LNCaP clone FGC (cell line): ENCODE results near the gene EPHB1.

ENCODE experiments used
- DNase-seq: peaks from one replicate; pipeline ENCODE4 v3.0.0-alpha.2; 2011; ENCODE audit warnings: low read depth
- H3K4me3 ChIP-seq: 2 replicates; pipeline ENCODE4 v1.5.1; 2011; ENCODE audit warnings: mild to moderate bottlenecking, low read depth, low read length, control low read depth
- TF ChIP-seq, protein P1 (sequence below): IDR thresholded peaks from 2 replicates; pipeline ENCODE4 v1.5.1; 2012; ENCODE audit warnings: mild to moderate bottlenecking; ENCODE audit not compliant: control insufficient read depth, insufficient read depth; ENCODE audit errors: extremely low read depth

Gene EPHB1

DNA sequence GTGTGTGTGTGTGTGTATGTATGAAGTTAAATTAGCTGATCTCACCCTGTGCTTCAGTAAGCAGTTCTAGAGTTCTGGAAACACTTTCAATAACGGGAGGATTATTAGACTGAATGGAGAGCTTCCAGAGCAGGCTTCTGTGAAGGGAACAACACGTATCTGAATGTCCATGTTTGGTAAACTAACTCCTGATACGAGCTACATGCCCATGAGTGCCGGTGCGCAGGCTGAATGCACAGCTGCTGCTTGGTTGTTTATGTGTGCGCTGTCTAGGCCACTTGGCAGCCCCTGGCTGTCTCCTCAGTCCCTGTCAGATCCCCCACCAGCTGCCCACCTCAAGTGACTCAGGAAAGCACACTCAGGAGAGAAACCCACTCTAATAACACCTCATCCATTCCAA is 137.0 kb downstream of the EPHB1 start:
- TF ChIP-seq, protein P1, sequence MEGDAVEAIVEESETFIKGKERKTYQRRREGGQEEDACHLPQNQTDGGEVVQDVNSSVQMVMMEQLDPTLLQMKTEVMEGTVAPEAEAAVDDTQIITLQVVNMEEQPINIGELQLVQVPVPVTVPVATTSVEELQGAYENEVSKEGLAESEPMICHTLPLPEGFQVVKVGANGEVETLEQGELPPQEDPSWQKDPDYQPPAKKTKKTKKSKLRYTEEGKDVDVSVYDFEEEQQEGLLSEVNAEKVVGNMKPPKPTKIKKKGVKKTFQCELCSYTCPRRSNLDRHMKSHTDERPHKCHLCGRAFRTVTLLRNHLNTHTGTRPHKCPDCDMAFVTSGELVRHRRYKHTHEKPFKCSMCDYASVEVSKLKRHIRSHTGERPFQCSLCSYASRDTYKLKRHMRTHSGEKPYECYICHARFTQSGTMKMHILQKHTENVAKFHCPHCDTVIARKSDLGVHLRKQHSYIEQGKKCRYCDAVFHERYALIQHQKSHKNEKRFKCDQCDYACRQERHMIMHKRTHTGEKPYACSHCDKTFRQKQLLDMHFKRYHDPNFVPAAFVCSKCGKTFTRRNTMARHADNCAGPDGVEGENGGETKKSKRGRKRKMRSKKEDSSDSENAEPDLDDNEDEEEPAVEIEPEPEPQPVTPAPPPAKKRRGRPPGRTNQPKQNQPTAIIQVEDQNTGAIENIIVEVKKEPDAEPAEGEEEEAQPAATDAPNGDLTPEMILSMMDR, result no peak
- H3K4me3 ChIP-seq, result no peak overlapping the region
- DNase-seq, result no peak

DNA sequence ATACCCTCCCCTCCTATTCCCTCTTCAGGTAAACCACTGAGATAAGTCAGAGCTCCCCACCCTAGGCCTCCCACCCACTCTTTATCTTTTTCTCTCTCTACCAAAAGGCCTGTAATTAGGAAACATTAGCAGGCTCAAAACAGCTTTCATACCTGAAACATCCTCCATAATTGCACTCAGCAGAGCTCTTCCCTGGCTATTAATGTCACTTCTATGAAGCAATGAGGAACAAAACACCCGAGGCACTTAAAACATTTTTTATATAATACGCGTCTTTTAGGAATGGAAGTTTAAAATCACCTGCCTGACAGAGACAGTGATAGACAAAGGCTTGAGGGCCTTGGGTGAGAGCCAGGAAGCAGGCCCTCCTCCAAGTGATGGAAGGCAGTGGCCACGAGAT is 138.9 kb downstream of the EPHB1 start:
- TF ChIP-seq, protein P1, result no peak
- H3K4me3 ChIP-seq, result no peak overlapping the region
- no peak for DNase-seq

DNA sequence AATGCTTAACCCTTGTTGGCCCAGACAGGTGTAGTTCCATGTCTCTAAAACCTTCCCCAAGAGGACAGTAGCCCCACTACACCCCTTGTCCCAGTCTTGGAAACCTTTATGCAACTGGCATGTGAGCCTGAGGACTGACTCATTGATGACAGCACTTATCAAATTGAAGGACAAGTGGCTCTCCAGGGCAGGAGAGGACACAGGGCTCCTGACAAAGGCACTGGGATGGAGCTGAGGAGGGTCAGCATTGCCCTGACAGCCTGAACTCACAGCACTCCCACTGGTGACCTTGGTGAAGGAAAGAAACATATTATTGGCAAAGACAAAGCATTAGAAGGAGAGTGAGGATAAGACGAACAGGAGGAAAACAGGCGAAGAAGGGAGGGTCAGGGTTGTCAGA is 139.9 kb downstream of the EPHB1 start:
- no peak overlapping the region for H3K4me3 ChIP-seq
- DNase-seq, result no peak
- TF ChIP-seq, protein P1, result no peak

DNA sequence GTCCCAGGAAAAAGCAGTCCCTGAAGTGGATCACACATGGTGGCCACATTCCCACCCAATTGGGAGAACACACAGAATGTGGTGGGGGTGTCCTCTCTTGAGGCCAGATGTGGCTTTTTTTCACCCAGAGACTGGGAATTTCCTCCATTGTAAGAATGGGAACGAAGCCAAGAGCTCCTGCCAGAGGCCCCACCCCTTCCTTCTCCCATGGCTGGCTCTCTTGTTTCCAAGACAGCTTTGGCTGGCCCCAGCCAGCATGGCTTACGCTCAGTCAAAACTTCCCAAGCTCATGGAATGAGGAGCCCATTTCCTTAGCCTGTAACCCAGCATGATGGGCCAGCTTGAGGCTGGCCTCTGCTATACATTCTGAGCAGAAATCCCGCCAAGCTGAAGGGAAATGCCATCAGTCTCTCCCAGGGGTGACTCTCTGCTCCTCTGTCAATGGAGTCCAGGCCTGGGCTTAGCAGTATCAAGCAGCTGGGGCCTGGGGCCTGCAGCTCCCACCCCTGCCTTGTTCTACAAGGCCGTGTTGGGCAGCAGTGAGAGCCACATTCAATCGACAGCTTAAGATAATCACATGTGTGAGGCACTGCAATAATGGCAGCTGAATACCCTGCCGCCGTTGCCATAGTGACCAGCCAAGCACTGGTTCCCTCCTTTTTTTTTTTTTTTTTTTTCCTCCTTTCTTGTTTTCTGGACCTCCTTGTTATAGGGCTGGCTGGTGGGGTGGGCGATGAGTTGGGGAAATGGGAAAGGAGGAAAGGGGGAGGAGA is 142.4 kb downstream of the EPHB1 start:
- no peak overlapping the region for H3K4me3 ChIP-seq
- no peak for DNase-seq
- TF ChIP-seq, protein P1, result no peak

DNA sequence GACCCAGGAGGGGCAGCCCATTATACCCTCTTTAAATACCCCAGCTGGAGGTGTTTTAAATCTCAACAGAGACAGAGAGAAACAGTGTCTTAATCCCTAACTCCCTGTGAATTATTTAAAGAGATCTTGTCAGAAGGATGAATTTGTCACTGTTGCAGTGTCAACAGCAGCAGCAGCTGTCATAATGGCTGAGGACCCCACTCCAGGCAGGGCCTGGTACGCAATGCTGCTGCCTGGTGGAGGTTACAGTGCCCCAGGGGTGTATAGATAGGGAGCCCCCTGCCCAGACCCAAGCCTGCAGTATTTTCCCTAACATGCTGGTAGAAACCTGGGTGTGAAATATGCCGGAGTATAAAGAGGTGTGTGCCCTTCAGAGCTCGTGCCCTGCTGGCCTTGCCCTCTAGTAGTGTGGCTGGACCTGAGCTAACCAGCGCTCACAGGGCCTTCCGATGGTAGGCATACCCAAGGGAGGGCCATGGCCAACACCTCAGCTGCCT is 143.0 kb downstream of the EPHB1 start:
- no peak overlapping the region for H3K4me3 ChIP-seq
- DNase-seq, result no peak
- TF ChIP-seq, protein P1, result no peak

DNA sequence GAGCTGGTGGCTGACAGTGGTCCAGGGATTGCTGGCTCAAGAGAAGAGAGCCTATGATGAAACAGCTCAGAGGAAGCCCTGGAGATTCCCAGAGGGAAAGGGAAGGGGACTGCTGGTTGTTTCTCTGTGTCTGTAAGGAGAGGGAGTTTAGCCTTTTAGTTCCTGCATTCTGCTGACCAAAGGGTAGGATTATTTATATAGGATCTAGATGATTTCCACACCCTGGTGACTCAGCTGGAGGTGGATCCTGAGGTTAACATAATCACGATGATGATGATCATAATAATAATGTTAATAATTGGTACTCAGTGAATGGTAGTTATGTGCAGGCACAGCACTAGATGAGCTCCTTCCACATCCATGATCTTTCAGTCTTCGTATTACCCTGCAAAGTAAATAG is 144.9 kb downstream of the EPHB1 start:
- TF ChIP-seq, protein P1, result no peak
- DNase-seq, result no peak
- no peak overlapping the region for H3K4me3 ChIP-seq

DNA sequence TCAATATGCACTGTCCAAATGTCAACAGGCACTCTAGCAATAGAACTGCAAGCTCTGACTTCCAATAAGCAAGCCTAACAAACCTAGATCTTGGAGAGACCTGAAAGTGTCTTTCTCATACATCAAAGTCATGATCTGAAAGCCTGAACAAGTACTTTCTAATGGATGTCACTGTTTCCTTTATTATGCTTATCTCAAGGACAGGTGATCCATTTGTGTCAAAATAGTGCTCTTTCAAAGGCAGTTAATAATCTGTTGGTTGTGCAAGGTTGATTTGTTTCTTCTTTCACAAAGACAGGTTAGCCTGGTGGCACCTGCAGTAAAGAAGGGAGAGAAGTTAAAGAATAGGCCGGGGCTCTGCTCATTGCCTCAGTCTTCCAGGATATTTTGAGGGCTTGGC is 146.8 kb downstream of the EPHB1 start:
- DNase-seq, result no peak
- TF ChIP-seq, protein P1, result no peak

More for the DNA sequence above, 146.8 kb downstream of the EPHB1 start:
- no peak overlapping the region for H3K4me3 ChIP-seq
